Calu3 (cell line): ENCODE results near the gene LSAMP. TPM values are rescaled to one million over a fixed set of nuclear protein-coding genes. Genes with fewer than 3 reads are reported as not detected.

Experiments used
- BruUV-seq: library from RNA; stranded (reverse); fragments of 400-500 nt; replicated peaks from 2 replicates; lab custom pipeline; 2021; lab: Mats Ljungman, UMichigan
- CTCF ChIA-PET: fragments of 300-600 bp; sonication (Branson Sonifier 250); formaldehyde crosslinking; loops from one replicate; lab custom pipeline; 2022; ENCODE audit warnings: antibody characterized with exemption; lab: Charles Lee
- DNase-seq: peaks from one replicate; pipeline ENCODE4 v3.0.0; 2022
- H3K27ac Mint-ChIP-seq: one replicate; pipeline ENCODE4 v1.8.0; 2022; ENCODE audit warnings: mixed read lengths; ENCODE audit not compliant: unreplicated experiment
- H3K27me3 Mint-ChIP-seq: one replicate; pipeline ENCODE4 v1.8.0; 2022; ENCODE audit warnings: mixed read lengths; ENCODE audit not compliant: unreplicated experiment
- H3K36me3 Mint-ChIP-seq: one replicate; pipeline ENCODE4 v1.8.0; 2022; ENCODE audit warnings: mild to moderate bottlenecking, moderate library complexity, mixed read lengths; ENCODE audit not compliant: insufficient read depth, unreplicated experiment
- H3K4me1 Mint-ChIP-seq: one replicate; pipeline ENCODE4 v1.8.0; 2022; ENCODE audit warnings: mild to moderate bottlenecking, low read depth, mixed read lengths; ENCODE audit not compliant: unreplicated experiment
- H3K4me3 Mint-ChIP-seq: one replicate; pipeline ENCODE4 v1.8.0; 2022; ENCODE audit warnings: mild to moderate bottlenecking, low read depth, moderate library complexity, mixed read lengths; ENCODE audit not compliant: unreplicated experiment
- H3K9me3 Mint-ChIP-seq: one replicate; pipeline ENCODE4 v1.8.0; 2022; ENCODE audit warnings: low read depth, mixed read lengths; ENCODE audit not compliant: unreplicated experiment
- CTCF ChIP-seq: fragments of 200-600 bp; IDR thresholded peaks from one replicate; pipeline ENCODE4 v1.8.0; 2022; ENCODE audit warnings: antibody characterized with exemption; ENCODE audit not compliant: unreplicated experiment
- intact Hi-C: fragments of 100-400 bp; cut with micrococcal nuclease; formaldehyde crosslinking; loops from one replicate; pipeline ENCODE4 v1.10.0; 2022; ENCODE audit not compliant: unreplicated experiment
- total RNA-seq: library from RNA; stranded (reverse); gene quantifications from 2 replicates; pipeline ENCODE4 v1.2.3, GENCODE V29; 2022

Gene LSAMP
- total RNA-seq, 1 experiment from 2014 or later: 0.90 TPM

GRCh38 chr3:116114586-116114985, 330.7 kb downstream of the LSAMP start:
- CTCF ChIA-PET: no interaction called here
- no peaks in the 10 kb centered on the region for H3K36me3 Mint-ChIP-seq
- no peak overlapping the region for H3K27ac Mint-ChIP-seq
- TF ChIP-seq CTCF: no peak
- intact Hi-C loops: no loop called here
- H3K4me3 Mint-ChIP-seq: no peak overlapping the region
- no peaks in the 10 kb centered on the region for H3K27me3 Mint-ChIP-seq
- no peak for DNase-seq
- peaks cover 15% of the 10 kb centered on the region for H3K4me1 Mint-ChIP-seq
- BruUV-seq: no TSS peak
- no peaks in the 10 kb centered on the region for H3K9me3 Mint-ChIP-seq

GRCh38 chr3:116112696-116113095, 332.6 kb downstream of the LSAMP start:
- intact Hi-C loops: no loop called here
- Mint-ChIP-seq H3K27ac (no peak overlapping the region), H3K4me3 (no peak overlapping the region), H3K27me3 (no peaks in the 10 kb centered on the region), H3K9me3 (no peaks in the 10 kb centered on the region), H3K4me1 (peaks cover 15% of the 10 kb centered on the region), H3K36me3 (no peaks in the 10 kb centered on the region)
- no TSS peak for BruUV-seq
- DNase-seq: no peak
- no peak for TF ChIP-seq CTCF
- CTCF ChIA-PET: no interaction called here

DNA sequence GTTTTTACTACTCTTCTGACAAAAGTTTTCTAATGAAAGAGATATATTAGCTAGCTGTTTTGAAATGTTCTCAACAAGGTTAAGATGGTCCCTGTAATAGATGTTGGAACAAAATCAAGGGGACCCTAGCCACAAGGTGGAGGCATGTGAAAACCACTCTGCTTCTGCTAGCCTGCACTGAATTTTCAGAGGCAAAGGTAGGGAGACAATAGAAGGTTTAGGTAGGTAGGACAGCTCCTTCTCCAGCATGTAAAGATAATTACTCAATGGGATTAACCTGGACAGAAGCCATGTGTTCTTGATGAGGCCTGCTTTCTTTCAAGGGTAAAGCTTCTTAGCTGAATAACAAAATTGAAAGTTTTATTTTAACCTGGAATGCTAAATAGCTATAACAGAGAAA, 333.5 kb downstream of the LSAMP start:
- no peak for TF ChIP-seq CTCF
- Mint-ChIP-seq H3K36me3 (no peaks in the 10 kb centered on the region), H3K4me1 (peaks cover 15% of the 10 kb centered on the region), H3K9me3 (no peaks in the 10 kb centered on the region), H3K27me3 (no peaks in the 10 kb centered on the region), H3K4me3 (no peak overlapping the region), H3K27ac (no peak overlapping the region)
- CTCF ChIA-PET: no interaction called here
- DNase-seq: no peak
- no TSS peak for BruUV-seq
- intact Hi-C loops: no loop called here

- BruUV-seq: no TSS peak
- H3K27me3 Mint-ChIP-seq: no peaks in the 10 kb centered on the region
These were observed 341.3 kb downstream of the LSAMP start for GRCh38 chr3:116103868-116104530.

More at GRCh38 chr3:116103868-116104530, 341.3 kb downstream of the LSAMP start:
- H3K4me1 Mint-ChIP-seq: no peaks in the 10 kb centered on the region
- no peak overlapping the region for H3K27ac Mint-ChIP-seq
- no peak for DNase-seq
- no peaks in the 10 kb centered on the region for H3K36me3 Mint-ChIP-seq
- no peak for TF ChIP-seq CTCF
- intact Hi-C loops: no loop called here
- no peak overlapping the region for H3K4me3 Mint-ChIP-seq
- CTCF ChIA-PET: interaction anchor here (0.7 kb wide), 1 partner anchor 284 kb away, joined by 3 read pairs; no protein-coding TSS in a partner anchor
- H3K9me3 Mint-ChIP-seq: no peaks in the 10 kb centered on the region
